Mammary epithelial cell (primary cell): ENCODE measurements around the gene MAP7D1.

Experiments
- CTCF ChIP-seq, 2 donors: IDR thresholded peaks in 1 of 2; conservative IDR thresholded peaks in 1 of 2; 2 replicates each; pipeline ENCODE4 v1.5.1; 2011 to 2012; ENCODE audit warnings: inconsistent platforms in 2 of 2, low read length in 2 of 2, mild to moderate bottlenecking in 2 of 2, control low read depth in 1 of 2, low read depth in 1 of 2; ENCODE audit not compliant: insufficient read depth in 1 of 2; ENCODE audit errors: extremely low read depth in 1 of 2
- EZH2 ChIP-seq: IDR thresholded peaks from 2 replicates; pipeline ENCODE4 v1.6.1; 2012; ENCODE audit warnings: low read length, inconsistent platforms, borderline replicate concordance

- TF ChIP-seq CTCF (conservative IDR thresholded peaks at IDR 0.05 in 1 of 2, IDR thresholded peaks at IDR 0.05 in 1 of 2; ENCODE audit: extremely low read depth in 1 of 2, insufficient read depth in 1 of 2, low read depth in 1 of 2, low read length in 2 of 2) (no peak), EZH2 (no peak)
Measured at GRCh38 chr1:36207339-36207738, 51.4 kb downstream of the MAP7D1 start.
